Right atrium auricular region (tissue), 2 donors: ENCODE measurements around the gene RREB1. TPM values are rescaled to one million over a fixed set of nuclear protein-coding genes. Genes with fewer than 3 reads are reported as not detected.

ENCODE experiments used
- DNase-seq: peaks from one replicate; pipeline ENCODE4 v3.0.0-alpha.2; 2019; ENCODE audit warnings: low spot score
- H3K27ac ChIP-seq, 2 donors: fragments of 200-600 bp; sonication (generic); 1 replicate in 1 of 2; 2 replicates in 1 of 2; pipeline ENCODE4 v1.5.1; 2016 to 2019
- H3K27me3 ChIP-seq, 2 donors: fragments of 200-600 bp; sonication (generic); one replicate each; pipeline versions ENCODE4 v1.5.1 to v1.6.0; 2017 to 2019
- H3K36me3 ChIP-seq: fragments of 200-600 bp; sonication (generic); one replicate; pipeline ENCODE4 v1.5.1; 2016
- H3K4me1 ChIP-seq, 2 donors: fragments of 200-600 bp; sonication (generic); one replicate each; pipeline versions ENCODE4 v1.5.1 to v1.6.0; 2017 to 2019
- H3K4me3 ChIP-seq, 2 donors: fragments of 200-600 bp; sonication (generic); 1 replicate in 1 of 2; 2 replicates in 1 of 2; pipeline ENCODE4 v1.5.1; 2017 to 2019; ENCODE audit warnings: mild to moderate bottlenecking in 1 of 2, moderate library complexity in 1 of 2
- H3K9me3 ChIP-seq, 2 donors: fragments of 200-600 bp; sonication (generic); one replicate each; pipeline ENCODE4 v1.5.1; 2019
- total RNA-seq, 2 donors: library from RNA; depleted of rRNA; stranded (reverse); fragments of >200 nt; gene quantifications; one replicate each; pipeline ENCODE4 v1.1.0, GENCODE V29; 2016
- TF ChIP-seq, protein P1 (sequence below), 2 donors: fragments of 200-600 bp; sonication (generic); IDR thresholded peaks; one replicate each; pipeline ENCODE4 v1.5.1; 2019; ENCODE audit warnings: antibody characterized with exemption in 2 of 2

Gene RREB1
- total RNA-seq, 2 donors from 2014 or later: 25.5 to 30.3 TPM

DNA sequence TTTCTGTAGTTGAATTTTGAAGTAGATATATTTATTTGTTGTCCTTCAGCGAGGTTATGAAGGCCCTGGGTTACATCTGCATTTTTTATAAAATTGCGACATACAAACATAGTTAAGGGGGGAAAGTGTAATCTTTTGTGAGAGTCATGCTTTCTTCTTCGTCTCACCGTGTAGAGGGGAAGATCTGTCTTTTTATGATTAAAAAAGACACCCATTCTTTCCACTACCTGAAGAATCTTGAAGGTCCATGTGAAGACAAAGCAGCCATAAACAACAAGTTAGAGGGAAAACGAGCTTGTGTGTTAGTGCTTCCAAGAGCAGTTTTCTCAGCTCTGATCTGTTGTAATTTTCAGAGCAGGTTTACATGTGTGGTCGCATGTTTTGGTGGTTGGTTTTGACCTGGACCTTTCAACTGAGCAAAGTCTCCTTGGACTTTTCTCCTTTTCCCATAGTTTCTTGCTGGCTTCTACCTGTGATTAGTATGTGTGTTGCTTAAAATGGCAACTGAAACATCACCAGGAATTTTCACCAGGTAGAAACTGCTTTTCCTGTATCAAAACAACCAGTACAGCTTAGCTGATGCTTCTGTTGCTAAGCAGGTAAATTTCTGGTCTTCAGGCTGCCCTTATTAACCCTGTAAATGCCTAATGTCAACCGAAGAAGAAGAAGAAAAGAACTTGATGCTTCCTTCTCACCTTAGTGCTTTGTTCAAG is 37.3 kb downstream of the RREB1 start:
- no peak for DNase-seq
- H3K27me3 ChIP-seq: no peaks in the 10 kb centered on the region
- TF ChIP-seq, protein P1, sequence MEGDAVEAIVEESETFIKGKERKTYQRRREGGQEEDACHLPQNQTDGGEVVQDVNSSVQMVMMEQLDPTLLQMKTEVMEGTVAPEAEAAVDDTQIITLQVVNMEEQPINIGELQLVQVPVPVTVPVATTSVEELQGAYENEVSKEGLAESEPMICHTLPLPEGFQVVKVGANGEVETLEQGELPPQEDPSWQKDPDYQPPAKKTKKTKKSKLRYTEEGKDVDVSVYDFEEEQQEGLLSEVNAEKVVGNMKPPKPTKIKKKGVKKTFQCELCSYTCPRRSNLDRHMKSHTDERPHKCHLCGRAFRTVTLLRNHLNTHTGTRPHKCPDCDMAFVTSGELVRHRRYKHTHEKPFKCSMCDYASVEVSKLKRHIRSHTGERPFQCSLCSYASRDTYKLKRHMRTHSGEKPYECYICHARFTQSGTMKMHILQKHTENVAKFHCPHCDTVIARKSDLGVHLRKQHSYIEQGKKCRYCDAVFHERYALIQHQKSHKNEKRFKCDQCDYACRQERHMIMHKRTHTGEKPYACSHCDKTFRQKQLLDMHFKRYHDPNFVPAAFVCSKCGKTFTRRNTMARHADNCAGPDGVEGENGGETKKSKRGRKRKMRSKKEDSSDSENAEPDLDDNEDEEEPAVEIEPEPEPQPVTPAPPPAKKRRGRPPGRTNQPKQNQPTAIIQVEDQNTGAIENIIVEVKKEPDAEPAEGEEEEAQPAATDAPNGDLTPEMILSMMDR (IDR thresholded peaks at IDR 0.05): no peak
- peaks cover 0 to 77% of the 10 kb centered on the region in 2 donors for H3K4me1 ChIP-seq
- no peak overlapping the region for H3K4me3 ChIP-seq
- no peaks in the 10 kb centered on the region for H3K9me3 ChIP-seq
- H3K27ac ChIP-seq: peak overlapping the region; percentile 61 to 70
- no peaks in the 10 kb centered on the region for H3K36me3 ChIP-seq

DNA sequence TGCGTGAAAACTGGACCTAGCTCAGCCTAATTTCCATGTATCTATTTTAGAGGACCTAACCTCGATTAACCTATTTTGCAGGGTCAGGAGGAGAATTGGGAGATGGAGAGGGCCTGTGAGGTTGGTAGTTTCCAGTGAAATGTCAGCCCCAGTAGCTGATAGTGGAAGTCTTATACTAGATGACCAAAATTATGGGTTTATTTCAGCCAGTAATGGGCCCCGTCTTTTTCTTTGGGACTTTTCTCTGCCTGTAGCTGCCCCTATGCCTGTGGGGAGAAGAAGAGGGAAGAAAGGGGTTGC is 37.8 kb downstream of the RREB1 start:
- peaks cover 0 to 72% of the 10 kb centered on the region in 2 donors for H3K4me1 ChIP-seq
- no peaks in the 10 kb centered on the region for H3K36me3 ChIP-seq
- no peaks in the 10 kb centered on the region for H3K27me3 ChIP-seq
- no peaks in the 10 kb centered on the region for H3K9me3 ChIP-seq
- no peak for DNase-seq
- TF ChIP-seq, protein P1 (IDR thresholded peaks at IDR 0.05): no peak
- H3K27ac ChIP-seq: peak overlapping the region; percentile 61 to 70
- no peak overlapping the region for H3K4me3 ChIP-seq

DNA sequence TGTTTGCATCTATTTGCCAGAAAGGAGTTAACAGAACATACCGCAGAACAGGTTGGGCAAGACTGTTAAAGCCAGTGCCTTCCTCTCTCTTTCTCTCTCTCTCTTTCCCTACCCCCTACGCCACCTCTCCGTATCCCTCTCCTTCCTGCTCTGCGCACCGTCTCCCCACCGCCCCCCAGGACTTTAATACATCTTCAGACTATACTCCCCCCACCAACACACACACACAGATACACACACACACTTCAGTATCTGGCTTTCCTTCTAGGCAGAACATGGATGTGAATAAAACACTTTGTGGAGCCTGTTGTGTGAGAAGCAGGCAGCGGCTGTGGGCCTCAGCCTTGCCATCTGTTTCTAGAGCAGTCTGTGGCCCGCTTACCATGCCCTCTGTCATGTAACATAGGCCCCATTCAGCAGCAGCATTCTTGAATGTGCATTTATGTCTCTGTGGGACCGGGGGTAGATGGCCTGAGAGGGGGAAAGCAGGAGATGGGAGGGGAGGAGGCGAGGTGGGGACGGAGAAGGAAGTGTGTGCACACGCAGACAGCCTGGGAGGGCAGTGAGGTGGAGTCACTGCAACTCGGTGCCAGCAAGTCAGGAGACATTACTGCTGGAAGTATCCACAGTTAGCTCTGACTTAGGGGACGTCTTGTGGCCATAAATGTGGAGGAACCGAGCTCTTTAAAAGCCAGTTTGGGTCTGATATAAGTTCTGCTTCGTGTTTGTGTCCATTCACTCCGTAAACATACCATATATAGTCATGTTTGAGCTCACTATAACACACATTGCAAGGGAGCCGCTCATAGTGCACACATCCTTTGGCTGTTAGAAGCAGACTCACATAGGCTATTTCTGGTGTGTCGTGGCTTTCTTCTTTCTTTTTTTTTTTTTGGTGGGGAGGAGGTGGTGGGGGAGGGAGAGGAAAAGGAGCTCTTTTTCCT is 38.4 kb downstream of the RREB1 start:
- H3K4me1 ChIP-seq: peaks cover 0 to 70% of the 10 kb centered on the region in 2 donors
- no peaks in the 10 kb centered on the region for H3K9me3 ChIP-seq
- TF ChIP-seq, protein P1 (IDR thresholded peaks at IDR 0.05): no peak
- H3K27me3 ChIP-seq: no peaks in the 10 kb centered on the region
- H3K27ac ChIP-seq: peak overlapping the region; percentile 61 to 70
- DNase-seq: no peak
- no peaks in the 10 kb centered on the region for H3K36me3 ChIP-seq
- no peak overlapping the region for H3K4me3 ChIP-seq

DNA sequence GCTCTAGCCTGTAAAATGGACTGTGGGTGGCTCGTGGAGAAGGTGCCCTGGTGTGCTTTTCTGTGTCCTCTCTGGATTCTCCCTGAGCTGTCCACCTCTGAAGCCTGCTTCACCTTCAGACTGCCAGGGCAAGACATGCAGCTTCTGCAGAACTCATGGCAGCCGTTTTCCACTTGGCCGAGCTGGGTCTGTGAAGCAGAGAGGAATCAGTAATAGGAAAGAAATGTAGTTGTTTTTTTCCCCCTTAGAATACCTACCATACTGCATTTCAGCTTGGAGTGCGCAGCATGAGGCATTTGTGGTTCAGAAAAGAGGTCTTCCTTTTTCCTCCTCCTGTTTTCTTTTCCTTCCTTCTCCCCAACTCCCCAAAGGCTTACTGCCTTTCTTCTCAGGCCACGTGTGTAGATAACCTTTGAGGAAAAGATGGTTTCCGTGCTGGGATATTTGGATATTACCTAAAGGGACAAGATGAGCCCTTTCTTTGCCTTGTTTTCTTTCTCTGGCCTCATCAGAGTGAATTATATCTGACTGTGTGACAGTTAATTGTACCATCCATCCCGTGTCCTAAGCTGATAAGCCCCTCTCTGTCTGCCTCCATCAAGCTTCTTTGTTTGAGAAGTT is 39.4 kb downstream of the RREB1 start:
- no peaks in the 10 kb centered on the region for H3K27me3 ChIP-seq
- DNase-seq: no peak
- TF ChIP-seq, protein P1 (IDR thresholded peaks at IDR 0.05): no peak
- peaks cover 0 to 70% of the 10 kb centered on the region in 2 donors for H3K4me1 ChIP-seq
- H3K4me3 ChIP-seq: no peak overlapping the region
- peak overlapping the region; percentile 61 to 70 for H3K27ac ChIP-seq
- no peaks in the 10 kb centered on the region for H3K36me3 ChIP-seq
- H3K9me3 ChIP-seq: no peaks in the 10 kb centered on the region

DNA sequence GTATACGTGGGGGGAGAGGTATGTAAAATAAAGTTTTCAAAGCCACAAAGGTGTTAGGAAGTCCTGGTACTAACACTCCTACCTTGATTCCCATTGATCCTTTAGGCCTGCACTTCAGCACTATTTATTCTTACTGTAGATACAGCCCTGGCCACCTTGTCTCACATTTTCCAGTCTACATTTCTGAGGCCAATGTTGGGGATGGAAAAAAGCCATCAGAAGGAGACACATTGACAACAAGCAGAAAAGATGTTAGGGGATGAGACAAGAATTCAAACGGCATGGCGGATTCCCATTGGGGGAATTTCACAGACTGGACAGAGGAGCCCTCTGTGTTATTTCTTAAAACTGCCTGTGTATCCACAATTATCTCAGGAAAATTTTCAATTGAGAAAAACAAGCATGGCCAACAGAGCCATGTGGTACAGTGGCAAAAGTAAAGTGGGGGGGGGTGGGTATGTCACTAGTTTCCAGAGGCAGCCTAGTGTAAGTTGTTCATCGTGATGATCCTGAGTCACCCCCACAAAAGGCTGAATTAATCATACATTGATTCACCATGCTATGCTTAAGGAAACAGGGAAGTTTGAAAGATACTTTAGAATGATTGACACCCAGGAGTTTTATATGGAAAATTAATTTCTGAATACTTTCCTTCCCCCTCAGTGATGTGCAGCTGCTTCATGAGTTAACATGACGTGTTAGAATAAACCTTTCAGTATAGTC is 40.5 kb downstream of the RREB1 start:
- Histone ChIP-seq H3K4me1 (peaks cover 0 to 65% of the 10 kb centered on the region in 2 donors), H3K9me3 (no peaks in the 10 kb centered on the region), H3K36me3 (no peaks in the 10 kb centered on the region), H3K27me3 (no peaks in the 10 kb centered on the region), H3K27ac (peak overlapping the region in 1 of 2 donors; percentile 11), H3K4me3 (no peak overlapping the region)
- TF ChIP-seq, protein P1 (IDR thresholded peaks at IDR 0.05): no peak
- DNase-seq: no peak
